HL-60 (cell line): ENCODE results near the gene CARD9.

Experiments
- DNase-seq, 2 experiments: peaks; one replicate each; pipeline ENCODE4 v3.0.0-alpha.2; 2010 to 2020; ENCODE audit warnings: low read depth in 1 of 2, low spot score in 1 of 2
- H3K27ac ChIP-seq: fragments of 250-450 bp; sonication (Bioruptor Pico); replicated peaks from 2 replicates; pipeline ENCODE4 v1.5.1; 2020; ENCODE audit warnings: mild to moderate bottlenecking, moderate library complexity
- H3K27me3 ChIP-seq: fragments of 250-450 bp; sonication (Bioruptor Pico); 2 replicates; pipeline ENCODE4 v1.5.1; 2021; ENCODE audit warnings: mild to moderate bottlenecking, moderate library complexity; ENCODE audit not compliant: insufficient read depth, poor library complexity, severe bottlenecking
- H3K4me3 ChIP-seq: replicated peaks from 2 replicates; pipeline ENCODE4 v1.5.1; 2011; ENCODE audit warnings: mild to moderate bottlenecking, control low read depth, low read length; ENCODE audit not compliant: insufficient read depth
- CTCF ChIP-seq: IDR thresholded peaks from one replicate; pipeline ENCODE4 v1.5.1; 2011; ENCODE audit warnings: low read length, control low read depth, inconsistent platforms; ENCODE audit not compliant: insufficient read depth
- GABPA ChIP-seq: IDR thresholded peaks from 2 replicates; pipeline ENCODE4 v1.6.1; 2012; ENCODE audit warnings: low read depth
- POLR2AphosphoS5 ChIP-seq: IDR thresholded peaks from 2 replicates; pipeline ENCODE4 v1.6.1; 2012; ENCODE audit warnings: low read depth
- REST ChIP-seq: IDR thresholded peaks from 2 replicates; pipeline ENCODE4 v1.6.1; 2012; ENCODE audit warnings: low read depth; ENCODE audit not compliant: insufficient replicate concordance
- SPI1 ChIP-seq: IDR thresholded peaks from 2 replicates; pipeline ENCODE4 v1.6.1; 2012; ENCODE audit warnings: low read depth, mild to moderate bottlenecking, borderline replicate concordance

Gene CARD9

GRCh38 chr9:136389396-136389795 lies 15.9 kb upstream of the CARD9 start:
- Histone ChIP-seq H3K27me3 (no peaks in the 10 kb centered on the region), H3K4me3 (no peak overlapping the region), H3K27ac (no peak overlapping the region)
- TF ChIP-seq GABPA: no peak
- TF ChIP-seq POLR2AphosphoS5: no peak
- TF ChIP-seq CTCF: no peak
- TF ChIP-seq REST: no peak
- no peak for TF ChIP-seq SPI1
- DNase-seq: no peak

- TF ChIP-seq CTCF: no peak
- no peak for TF ChIP-seq REST
- no peak for TF ChIP-seq POLR2AphosphoS5
- no peak for TF ChIP-seq SPI1
- no peak for DNase-seq
- H3K4me3 ChIP-seq: no peak overlapping the region
- no peak overlapping the region for H3K27ac ChIP-seq
- no peaks in the 10 kb centered on the region for H3K27me3 ChIP-seq
Measured at GRCh38 chr9:136387217-136387616, 13.7 kb upstream of the CARD9 start.

- DNase-seq: peak in 1 of 2 experiments; percentile 67
- H3K27me3 ChIP-seq: no peaks in the 10 kb centered on the region
- peak overlapping the region; percentile 18; the same call in 1 of the 2 replicates for H3K27ac ChIP-seq
- peak; percentile 69; the same call in 1 of the 2 replicates for TF ChIP-seq SPI1
- no peak for TF ChIP-seq CTCF
- no peak overlapping the region for H3K4me3 ChIP-seq
Measured at GRCh38 chr9:136386018-136386417, 12.5 kb upstream of the CARD9 start.

- Histone ChIP-seq H3K4me3 (no peak overlapping the region), H3K27me3 (no peaks in the 10 kb centered on the region), H3K27ac (peak overlapping the region; percentile 17; the same call in 1 of the 2 replicates)
- TF ChIP-seq GABPA (no peak), POLR2AphosphoS5 (0 out of 2 replicates have a peak, but pooled peaks have one; percentile 32), SPI1 (peak; percentile 60; the same call in 1 of the 2 replicates)
- peak in 1 of 2 experiments; percentile 67 for DNase-seq
Measured at GRCh38 chr9:136385015-136385414, 11.5 kb upstream of the CARD9 start.
